HepG2 (cell line): Measurements from ENCODE around the gene NAPSA. TPM values are rescaled to one million over a fixed set of nuclear protein-coding genes. Genes with fewer than 3 reads are reported as not detected.

ENCODE experiments used
- ATF1 ChIP-seq: IDR thresholded peaks from 2 replicates; pipeline ENCODE4 v1.6.1; 2016; ENCODE audit warnings: mild to moderate bottlenecking, control low read depth
- DMTF1 ChIP-seq: sonication (generic); formaldehyde crosslinking; IDR thresholded peaks from 2 replicates; pipeline ENCODE4 v1.4.0; 2020; ENCODE audit warnings: mild to moderate bottlenecking, missing genetic modification reagents
- ELK4 ChIP-seq: sonication (generic); formaldehyde crosslinking; IDR thresholded peaks from 2 replicates; pipeline ENCODE4 v1.9.0; 2021; ENCODE audit warnings: missing genetic modification reagents, borderline replicate concordance
- ESRRA ChIP-seq: sonication (generic); formaldehyde crosslinking; IDR thresholded peaks from 2 replicates; pipeline ENCODE4 v1.5.1; 2020; ENCODE audit warnings: mild to moderate bottlenecking, low read depth, missing genetic modification reagents
- FOXJ3 ChIP-seq: sonication (generic); formaldehyde crosslinking; IDR thresholded peaks from 2 replicates; pipeline ENCODE4 v1.4.0; 2020; ENCODE audit warnings: missing genetic modification reagents, mild to moderate bottlenecking, borderline replicate concordance
- ISX ChIP-seq: sonication (generic); formaldehyde crosslinking; conservative IDR thresholded peaks from 2 replicates; pipeline ENCODE4 v1.5.0; 2020; ENCODE audit warnings: missing genetic modification reagents
- KMT2B ChIP-seq: IDR thresholded peaks from 2 replicates; pipeline ENCODE4 v1.6.1; 2016; ENCODE audit warnings: missing genetic modification reagents, missing compliant biosample characterization
- MAX ChIP-seq: IDR thresholded peaks from 2 replicates; pipeline ENCODE4 v1.6.1; 2012; ENCODE audit warnings: inconsistent platforms
- MLXIP ChIP-seq: sonication (generic); formaldehyde crosslinking; IDR thresholded peaks from 2 replicates; pipeline ENCODE4 v1.9.0; 2021; ENCODE audit warnings: missing genetic modification reagents, borderline replicate concordance
- MXD4 ChIP-seq: IDR thresholded peaks from 2 replicates; pipeline ENCODE4 v1.6.1; 2016; ENCODE audit warnings: mild to moderate bottlenecking, missing biosample characterization, missing genetic modification reagents
- NR3C1 ChIP-seq: sonication (generic); formaldehyde crosslinking; IDR thresholded peaks from 2 replicates; pipeline ENCODE4 v1.4.0; 2020; ENCODE audit warnings: missing genetic modification reagents
- POLR2AphosphoS5 ChIP-seq: IDR thresholded peaks from 2 replicates; pipeline ENCODE4 v1.6.1; 2012; ENCODE audit warnings: low read depth, low read length
- THAP7 ChIP-seq: sonication (generic); formaldehyde crosslinking; IDR thresholded peaks from 2 replicates; pipeline ENCODE4 v1.8.1; 2023; ENCODE audit warnings: mild to moderate bottlenecking, missing genetic modification reagents
- ZFP91 ChIP-seq: sonication (generic); formaldehyde crosslinking; IDR thresholded peaks from 2 replicates; pipeline ENCODE4 v1.9.0; 2022; ENCODE audit warnings: missing genetic modification reagents, mild to moderate bottlenecking, borderline replicate concordance
- ZNF547 ChIP-seq: sonication (generic); formaldehyde crosslinking; IDR thresholded peaks from 2 replicates; pipeline ENCODE4 v1.5.1; 2020; ENCODE audit warnings: mild to moderate bottlenecking, missing genetic modification reagents
- ZNF563 ChIP-seq: sonication (generic); formaldehyde crosslinking; IDR thresholded peaks from 2 replicates; pipeline ENCODE4 v1.8.0; 2022; ENCODE audit warnings: mild to moderate bottlenecking, moderate library complexity, missing genetic modification reagents
- ZNF589 ChIP-seq: sonication (generic); formaldehyde crosslinking; conservative IDR thresholded peaks from 2 replicates; pipeline ENCODE4 v1.8.0; 2022; ENCODE audit warnings: mild to moderate bottlenecking, moderate library complexity, missing genetic modification reagents
- ZNF614 ChIP-seq: IDR thresholded peaks from 2 replicates; pipeline ENCODE4 v1.6.1; 2018; ENCODE audit warnings: missing biosample characterization, missing genetic modification reagents, inconsistent platforms, borderline replicate concordance
- ZSCAN12 ChIP-seq: sonication (generic); formaldehyde crosslinking; IDR thresholded peaks from 2 replicates; pipeline ENCODE4 v1.9.0; 2021; ENCODE audit warnings: mild to moderate bottlenecking, missing genetic modification reagents
- polyA plus RNA-seq, 8 experiments: library from polyadenylated mRNA; depleted of rRNA in 3 of 8; stranded (reverse) in 7 of 8; unstranded in 1 of 8; fragments of >200 nt; fragmentation: Illumina TruSeq in 4 of 8; extraction: Trizol in 4 of 8; gene quantifications; 2 replicates each; pipeline versions ENCODE4 v1.2.1 to v1.2.3, GENCODE V29; 2011 to 2016; ENCODE audit warnings: low read depth in 4 of 8, missing spikeins in 1 of 8, mixed read lengths in 1 of 8; ENCODE audit not compliant: insufficient read depth in 1 of 8
- total RNA-seq, 5 experiments: library from RNA; depleted of rRNA; stranded (reverse); fragments of >200 nt; fragmentation: Illumina TruSeq; extraction: Trizol; gene quantifications; 2 replicates each; pipeline ENCODE4 v1.2.3, GENCODE V29; 2016; ENCODE audit warnings: low read depth in 1 of 5

The NAPSA gene
- total and polyA plus RNA-seq, 2 of the 13 experiments (the other 11 are each of a cell fraction or from before 2014, with no cell fraction given), result not detected

- TF ChIP-seq NR3C1 (CRISPR knock-in tag) (no peak; the same call in 1 of the 2 replicates), ZNF589 (CRISPR knock-in tag) (peak; percentile 85), MAX (peak; percentile 92), MLXIP (peak; percentile 30; the same call in 1 of the 2 replicates), THAP7 (CRISPR knock-in tag) (peak; percentile 70; the same call in 1 of the 2 replicates), POLR2AphosphoS5 (peak; percentile 67), ATF1 (peak; percentile 81), ESRRA (CRISPR knock-in tag) (no peak), MXD4 (CRISPR knock-in tag) (peak; percentile 72), ZNF563 (CRISPR knock-in tag) (peak; percentile 86; the same call in 1 of the 2 replicates), DMTF1 (CRISPR knock-in tag) (peak; percentile 54; the same call in 1 of the 2 replicates), ZSCAN12 (CRISPR knock-in tag) (0 out of 2 replicates have a peak, but pooled peaks have one; percentile 55), ZFP91 (peak; percentile 47; the same call in 1 of the 2 replicates), ZNF547 (peak; percentile 83), FOXJ3 (CRISPR knock-in tag) (0 out of 2 replicates have a peak, but pooled peaks have one; percentile 25), ELK4 (peak; percentile 72; the same call in 1 of the 2 replicates), ZNF614 (0 out of 2 replicates have a peak, but pooled peaks have one; percentile 50), KMT2B (CRISPR knock-in tag) (no peak; the same call in 1 of the 2 replicates), ISX (peak; percentile 86)
These were observed 31.5 kb downstream of the NAPSA start (continued) for GRCh38 chr19:50333737-50334617.
